HG03045 (cell line): ENCODE measurements around the gene SLCO4C1.
"Not testable (repeated sequence)": the region's sequence is repeated elsewhere in the genome, so short reads cannot be mapped to it uniquely, and the experiment has no call there.

Experiments
- ATAC-seq: cut with Tn5 transposase; IDR thresholded peaks from one replicate; pipeline ENCODE4 v1.9.1; 2021; ENCODE audit warnings: mild to moderate bottlenecking, moderate library complexity; ENCODE audit not compliant: unreplicated experiment

Gene SLCO4C1, protein sequence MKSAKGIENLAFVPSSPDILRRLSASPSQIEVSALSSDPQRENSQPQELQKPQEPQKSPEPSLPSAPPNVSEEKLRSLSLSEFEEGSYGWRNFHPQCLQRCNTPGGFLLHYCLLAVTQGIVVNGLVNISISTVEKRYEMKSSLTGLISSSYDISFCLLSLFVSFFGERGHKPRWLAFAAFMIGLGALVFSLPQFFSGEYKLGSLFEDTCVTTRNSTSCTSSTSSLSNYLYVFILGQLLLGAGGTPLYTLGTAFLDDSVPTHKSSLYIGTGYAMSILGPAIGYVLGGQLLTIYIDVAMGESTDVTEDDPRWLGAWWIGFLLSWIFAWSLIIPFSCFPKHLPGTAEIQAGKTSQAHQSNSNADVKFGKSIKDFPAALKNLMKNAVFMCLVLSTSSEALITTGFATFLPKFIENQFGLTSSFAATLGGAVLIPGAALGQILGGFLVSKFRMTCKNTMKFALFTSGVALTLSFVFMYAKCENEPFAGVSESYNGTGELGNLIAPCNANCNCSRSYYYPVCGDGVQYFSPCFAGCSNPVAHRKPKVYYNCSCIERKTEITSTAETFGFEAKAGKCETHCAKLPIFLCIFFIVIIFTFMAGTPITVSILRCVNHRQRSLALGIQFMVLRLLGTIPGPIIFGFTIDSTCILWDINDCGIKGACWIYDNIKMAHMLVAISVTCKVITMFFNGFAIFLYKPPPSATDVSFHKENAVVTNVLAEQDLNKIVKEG

GRCh38 chr5:102296178-102296817 is at the start of gene SLCO4C1:
TSS of gene SLCO4C1 (minus strand) at chr5:102296284. CDS start at chr5:102296262, 22 bp downstream.
- ATAC-seq = peak; percentile 99

DNA sequence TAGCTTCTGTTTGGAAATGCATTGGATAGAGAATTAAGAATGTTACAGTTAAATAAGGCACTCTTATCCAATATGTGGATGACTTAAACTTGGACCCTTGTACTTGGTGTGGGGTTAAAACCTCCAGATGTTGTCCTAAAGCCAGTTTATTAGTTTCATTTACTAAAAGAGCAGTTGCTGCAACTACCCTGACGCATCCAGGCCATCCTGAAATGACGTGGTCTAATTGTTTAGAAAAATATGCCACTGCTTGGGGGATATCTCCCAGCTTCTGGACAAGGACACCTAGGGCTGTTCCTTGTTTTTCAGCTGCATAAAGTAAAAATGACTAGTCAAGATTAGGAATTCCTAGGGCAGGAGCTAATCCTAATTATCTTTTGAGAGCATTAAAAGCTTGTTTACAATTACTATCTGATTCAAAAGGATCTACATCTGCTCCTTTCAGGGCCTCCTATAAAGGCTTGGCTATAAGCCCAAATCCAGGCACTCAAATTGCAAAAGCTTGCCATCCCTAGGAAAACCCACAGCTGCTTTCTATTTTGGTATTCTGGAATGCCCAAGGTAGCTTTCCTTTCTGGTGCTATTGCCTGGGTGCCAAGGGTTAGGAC is 45.7 kb upstream of the SLCO4C1 start:
- no peak for ATAC-seq

DNA sequence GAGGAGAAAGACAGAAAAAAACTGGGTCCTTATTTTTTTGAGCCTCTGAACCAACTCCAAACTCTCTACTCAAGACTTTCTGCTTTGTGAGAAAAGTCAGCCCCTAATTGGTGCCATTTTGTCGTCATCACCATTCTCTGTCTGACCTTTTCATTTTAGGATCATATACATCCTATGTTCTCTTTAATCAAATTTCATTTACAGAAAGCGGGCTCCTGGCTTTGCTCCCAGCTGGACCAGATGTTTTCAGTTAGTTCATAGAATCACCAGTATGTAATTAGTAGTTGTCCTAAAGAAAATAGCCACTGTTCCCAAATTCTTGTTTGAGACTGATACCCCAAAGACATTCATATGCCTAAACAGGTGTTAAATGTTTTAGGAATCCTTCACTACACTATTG is 28.6 kb upstream of the SLCO4C1 start:
- no peak for ATAC-seq

- ATAC-seq = not testable (repeated sequence)
Observed at GRCh38 chr5:102318801-102319200, 22.7 kb upstream of the SLCO4C1 start.

GRCh38 chr5:102314328-102314727 is 18.2 kb upstream of the SLCO4C1 start:
- ATAC-seq = no peak

GRCh38 chr5:102313912-102314311 is 17.8 kb upstream of the SLCO4C1 start:
- no peak for ATAC-seq

DNA sequence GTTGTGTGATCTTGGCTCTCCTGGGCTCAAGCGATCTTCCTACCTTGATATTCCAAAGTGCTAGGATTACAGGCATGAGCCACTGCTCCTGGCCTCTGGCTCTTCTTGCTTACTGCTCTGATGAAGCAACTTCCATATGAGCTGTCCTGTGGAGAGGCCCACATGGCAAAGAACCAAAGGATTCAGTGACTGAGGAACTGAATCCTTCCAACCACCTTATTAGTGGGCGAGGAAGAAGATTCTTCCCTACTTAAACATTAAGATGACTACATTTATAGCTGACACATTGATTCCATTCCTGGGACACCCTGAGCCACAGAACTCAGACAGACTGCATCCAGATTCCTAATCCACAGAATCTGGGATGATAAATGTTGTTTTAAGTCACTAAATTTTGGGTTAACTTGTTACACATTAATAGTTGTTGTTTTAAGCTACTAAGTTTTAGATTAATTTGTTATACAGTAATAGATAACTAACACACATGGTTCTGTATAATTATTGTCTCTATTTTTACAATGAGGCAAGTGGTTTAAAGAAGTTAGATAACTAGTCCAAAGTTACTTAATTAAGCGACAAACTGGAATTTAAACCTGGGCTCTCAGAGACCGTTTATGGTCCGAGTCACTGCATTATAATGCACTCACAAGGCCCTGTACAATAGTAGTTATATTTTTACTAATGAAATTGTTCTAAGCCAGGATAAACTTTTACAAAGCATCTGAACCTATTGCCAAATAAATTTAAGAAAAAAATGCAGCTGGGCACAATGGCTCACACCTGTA is 16.7 kb upstream of the SLCO4C1 start:
- no peak for ATAC-seq

- no peak for ATAC-seq
Observed at GRCh38 chr5:102309586-102309985, 13.5 kb upstream of the SLCO4C1 start.

DNA sequence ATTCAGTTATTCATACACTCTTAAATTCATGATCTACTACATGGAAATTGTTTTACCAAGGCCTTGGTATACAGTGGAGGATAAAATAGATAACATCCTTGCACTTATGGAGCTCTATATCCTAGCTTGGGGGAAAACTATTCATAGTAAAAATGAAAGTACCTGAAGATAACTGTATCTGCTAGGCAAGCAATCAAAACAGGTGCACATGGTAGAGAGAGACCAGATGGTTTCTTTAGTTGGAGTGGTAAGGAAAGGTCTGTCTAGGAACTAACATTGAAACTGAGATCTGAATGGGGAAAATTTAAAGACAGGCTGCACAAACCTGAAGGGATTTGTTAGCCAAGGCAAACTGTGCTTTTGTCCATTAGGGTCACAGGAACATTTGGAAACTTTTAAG is 11.1 kb upstream of the SLCO4C1 start:
- no peak for ATAC-seq

DNA sequence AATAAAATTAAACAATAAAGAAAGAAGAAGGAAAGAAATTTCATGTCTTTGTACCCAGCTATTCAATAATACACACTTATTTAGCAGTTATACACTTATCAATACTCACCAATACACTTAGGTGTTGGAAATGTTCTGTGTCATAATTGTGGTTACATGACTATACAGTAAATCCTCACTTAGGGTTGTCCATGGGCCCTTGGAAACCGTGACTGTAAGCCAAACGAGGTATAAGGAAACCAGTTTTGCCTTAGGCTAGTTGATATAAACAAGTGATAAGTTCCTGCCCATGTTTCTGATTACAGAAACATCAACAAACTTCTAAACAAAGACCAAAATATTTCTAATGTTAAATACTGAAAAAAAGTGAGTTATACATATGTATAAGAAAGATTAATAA is 10.0 kb upstream of the SLCO4C1 start:
- no peak for ATAC-seq

DNA sequence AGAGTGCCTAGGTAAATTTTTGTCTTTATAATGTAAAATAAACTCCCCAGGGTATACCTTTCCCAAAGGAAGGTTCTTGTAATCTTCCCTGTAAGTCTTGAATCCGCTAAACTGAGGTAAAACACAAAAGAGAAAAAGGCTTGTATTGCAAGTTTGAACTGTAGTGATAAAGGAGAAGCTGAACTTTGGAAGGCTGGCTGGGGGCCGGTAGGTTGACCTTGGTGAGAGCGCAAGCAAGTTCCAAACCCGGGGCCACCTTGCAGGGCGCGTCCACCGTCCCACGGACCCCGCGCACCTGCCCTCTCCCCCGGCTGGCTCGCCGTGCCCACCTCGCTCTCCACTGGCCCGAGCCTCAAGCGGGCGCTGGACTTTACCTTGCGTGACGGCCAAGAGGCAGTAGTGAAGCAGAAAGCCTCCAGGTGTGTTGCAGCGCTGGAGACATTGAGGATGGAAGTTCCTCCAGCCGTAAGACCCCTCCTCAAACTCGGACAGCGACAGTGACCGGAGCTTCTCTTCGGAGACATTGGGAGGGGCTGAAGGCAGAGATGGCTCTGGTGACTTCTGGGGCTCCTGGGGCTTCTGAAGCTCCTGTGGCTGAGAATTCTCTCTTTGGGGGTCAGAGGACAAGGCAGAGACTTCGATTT is 428 bp downstream of the SLCO4C1 start:
- peak; percentile 0 for ATAC-seq

DNA sequence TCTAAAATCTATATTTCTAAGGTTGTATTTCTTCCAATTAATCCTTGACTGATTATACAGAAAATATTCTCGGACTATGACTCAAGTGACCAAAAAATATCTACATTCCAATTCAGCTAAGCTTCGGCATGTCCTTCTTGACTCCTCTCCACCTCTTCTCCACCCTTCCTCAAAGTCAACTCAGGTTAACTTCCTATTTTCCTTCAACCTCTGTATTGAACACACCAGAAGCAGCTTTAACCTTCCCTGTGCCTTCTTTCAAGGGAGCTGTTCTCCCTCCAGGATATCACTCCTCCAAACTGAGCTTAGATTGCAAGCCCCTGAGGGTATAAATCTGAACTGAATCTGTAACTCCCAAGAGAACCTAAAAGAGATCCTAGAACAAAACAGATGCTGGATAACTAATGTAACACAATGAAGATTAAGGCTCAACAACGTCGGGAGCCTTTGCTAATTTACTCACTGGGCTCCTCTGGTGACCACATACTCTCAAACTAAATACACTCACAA is 1.1 kb downstream of the SLCO4C1 start:
- no peak for ATAC-seq

GRCh38 chr5:102290004-102290403 is 6.1 kb downstream of the SLCO4C1 start:
- no peak for ATAC-seq

- no peak for ATAC-seq
Observed at GRCh38 chr5:102289251-102289899, 6.7 kb downstream of the SLCO4C1 start.

- ATAC-seq = no peak
Observed at GRCh38 chr5:102288630-102289029, 7.5 kb downstream of the SLCO4C1 start.

GRCh38 chr5:102286476-102286875 is 9.6 kb downstream of the SLCO4C1 start:
- ATAC-seq = no peak

- no peak for ATAC-seq
Observed at GRCh38 chr5:102283102-102283797, 12.8 kb downstream of the SLCO4C1 start.

DNA sequence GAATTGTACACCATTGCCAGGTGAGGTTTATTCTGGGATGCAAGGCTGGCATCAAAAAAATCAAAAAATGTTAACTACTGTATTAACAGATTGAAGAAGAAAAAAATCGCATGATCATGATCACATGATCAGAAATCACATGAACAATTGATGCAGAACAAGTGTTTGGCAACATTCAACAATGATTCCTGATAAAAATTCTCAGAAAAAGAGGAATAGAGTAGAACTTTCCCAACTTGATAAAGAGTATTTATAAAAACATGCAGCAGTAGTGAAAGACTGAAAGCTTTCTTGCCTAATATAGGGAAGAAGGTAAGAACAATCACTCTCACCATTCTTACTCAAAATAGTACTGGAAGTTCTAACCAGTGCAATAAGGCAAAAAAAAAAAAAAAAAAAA is 16.4 kb downstream of the SLCO4C1 start:
- no peak for ATAC-seq

DNA sequence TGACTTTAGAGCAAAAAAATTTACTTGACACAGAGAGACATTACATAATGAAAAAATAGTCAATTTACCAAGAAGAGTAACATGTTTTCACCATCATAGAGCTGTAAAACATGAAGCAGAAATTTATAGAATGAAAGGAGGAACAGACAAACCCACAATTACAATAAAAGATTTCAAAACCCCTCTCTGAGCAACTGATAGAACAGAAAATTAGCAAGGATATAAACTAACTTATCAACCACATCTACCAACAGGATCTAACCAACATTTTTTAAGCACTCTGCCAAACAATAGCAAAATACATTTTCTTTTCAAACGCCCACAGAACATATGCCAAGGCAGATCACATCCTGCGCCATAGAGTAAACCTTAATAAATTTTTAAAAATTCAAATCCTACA is 17.9 kb downstream of the SLCO4C1 start:
- ATAC-seq = no peak
